NCI-H2196 treated with DMSO at 0.1 percent for 48 hours (cell line): ENCODE data around the gene CDH23.

Experiments used
- DNase-seq: peaks from one replicate; lab custom pipeline; 2025; ENCODE audit not compliant: unreplicated experiment; lab: John Stamatoyannopoulos, UW

Gene CDH23

DNA sequence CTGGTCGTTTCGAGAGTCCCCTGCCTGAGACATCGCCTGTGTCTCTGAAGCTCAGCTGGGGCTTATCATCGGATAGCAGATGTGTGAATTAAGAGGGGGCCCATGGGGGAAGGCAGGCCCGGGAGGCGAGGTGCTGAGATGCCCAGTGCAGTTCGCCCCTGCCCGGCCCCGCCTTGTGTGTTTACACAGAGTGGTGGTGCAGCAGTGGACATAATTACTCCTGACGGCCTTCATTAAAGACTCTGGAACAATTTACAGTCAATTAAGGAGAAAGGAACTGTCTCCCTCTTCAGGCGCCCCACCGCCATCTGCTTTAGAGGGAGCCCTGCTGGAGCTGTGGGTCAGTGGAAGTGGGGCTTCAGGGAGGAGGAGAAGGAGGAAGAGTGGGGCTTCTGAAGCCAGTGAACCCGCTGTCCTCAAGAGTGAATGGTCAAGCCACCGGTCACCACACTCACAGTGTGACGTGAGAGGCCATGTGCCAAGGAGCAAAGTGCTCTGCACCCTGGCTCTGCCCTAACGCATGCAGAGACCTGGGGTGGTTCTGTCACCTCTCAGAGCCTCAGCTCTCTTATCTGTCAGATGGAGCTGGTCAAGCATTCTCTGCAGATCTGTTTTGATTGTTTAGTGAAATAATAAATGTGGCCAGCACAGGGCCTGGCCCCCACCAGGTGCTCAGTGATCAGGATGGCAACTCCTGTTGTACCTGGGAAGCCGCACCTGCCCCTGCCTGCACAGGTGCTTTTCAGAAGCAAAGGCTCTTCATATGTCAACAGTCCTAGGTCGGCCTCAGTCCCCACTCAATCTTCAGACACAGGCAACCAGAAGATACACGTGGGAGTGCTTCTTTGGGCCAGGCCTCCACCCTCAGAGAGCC lies 65.6 kb downstream of the CDH23 start:
- no peak for DNase-seq

DNA sequence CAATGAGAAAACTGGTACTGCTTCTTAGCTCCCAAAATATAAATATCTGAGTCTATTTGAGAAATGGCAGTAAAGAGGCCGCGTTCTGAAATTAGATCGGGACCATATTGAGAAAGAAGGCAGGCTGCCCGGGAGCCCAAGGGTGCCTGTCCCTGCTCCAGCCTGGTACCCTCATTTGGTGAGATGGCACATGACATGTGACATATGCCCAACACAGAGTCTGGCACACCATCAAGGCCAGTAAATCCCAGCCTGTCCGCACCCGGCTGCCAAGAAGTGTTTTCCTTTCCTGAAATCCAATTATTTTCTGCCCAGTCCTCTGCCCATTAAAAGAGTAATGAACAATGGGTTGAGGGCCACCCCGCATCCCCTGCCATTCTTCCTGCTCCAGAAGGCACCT lies 66.4 kb downstream of the CDH23 start:
- DNase-seq: no peak

DNA sequence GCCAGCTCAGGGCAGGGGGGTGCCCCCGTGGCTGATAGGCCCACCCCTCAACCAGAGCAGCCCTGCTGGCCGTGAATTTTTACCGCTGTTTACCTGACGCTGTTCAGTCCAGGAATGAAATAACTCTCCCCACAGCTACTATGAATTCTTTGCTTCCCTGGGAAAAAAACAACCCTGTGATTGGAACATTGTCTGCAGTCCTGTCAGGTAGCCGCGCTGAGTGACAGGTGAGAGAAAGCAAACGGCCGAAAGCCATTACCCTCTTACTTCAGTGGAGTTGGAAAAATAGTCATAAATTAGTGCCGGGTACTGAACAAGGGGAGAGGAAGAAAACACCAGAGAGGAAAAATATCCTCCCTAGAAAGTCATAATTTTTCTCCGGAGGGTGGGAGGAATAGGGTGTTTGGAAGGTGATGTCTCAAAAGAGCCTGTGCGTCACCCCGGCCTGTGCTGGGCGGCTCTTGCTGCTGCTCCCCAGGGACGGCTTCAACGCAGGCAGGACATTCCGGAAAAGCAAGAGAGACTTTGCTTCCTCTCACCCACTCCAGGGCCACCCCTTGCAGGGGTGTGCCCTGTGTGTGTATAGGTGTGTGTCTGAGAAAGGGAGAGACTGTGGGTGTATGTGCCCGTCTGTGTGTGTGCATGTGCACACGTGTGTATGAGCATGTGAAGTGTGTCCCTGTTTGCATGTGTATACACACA lies 69.0 kb downstream of the CDH23 start:
- no peak for DNase-seq

DNA sequence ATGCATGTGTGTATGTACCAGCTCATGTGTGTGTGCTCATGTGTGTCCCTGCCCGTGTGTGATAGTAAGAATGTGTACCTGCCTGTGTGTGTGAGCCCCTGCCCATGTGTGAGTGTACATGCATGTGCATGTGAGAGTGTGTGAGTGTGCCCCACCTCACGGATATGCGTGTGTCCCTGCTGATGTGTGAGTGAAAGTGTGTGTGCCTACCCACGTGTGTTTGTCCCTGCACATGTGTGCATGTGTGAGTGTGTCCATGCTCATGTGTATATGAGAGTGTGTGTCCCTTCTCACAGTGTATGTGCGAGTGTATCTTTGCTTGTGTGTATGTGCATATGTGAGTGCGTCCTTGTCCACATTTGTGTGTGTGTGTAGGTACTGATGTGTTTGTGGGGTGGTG lies 69.6 kb downstream of the CDH23 start:
- no peak for DNase-seq

DNA sequence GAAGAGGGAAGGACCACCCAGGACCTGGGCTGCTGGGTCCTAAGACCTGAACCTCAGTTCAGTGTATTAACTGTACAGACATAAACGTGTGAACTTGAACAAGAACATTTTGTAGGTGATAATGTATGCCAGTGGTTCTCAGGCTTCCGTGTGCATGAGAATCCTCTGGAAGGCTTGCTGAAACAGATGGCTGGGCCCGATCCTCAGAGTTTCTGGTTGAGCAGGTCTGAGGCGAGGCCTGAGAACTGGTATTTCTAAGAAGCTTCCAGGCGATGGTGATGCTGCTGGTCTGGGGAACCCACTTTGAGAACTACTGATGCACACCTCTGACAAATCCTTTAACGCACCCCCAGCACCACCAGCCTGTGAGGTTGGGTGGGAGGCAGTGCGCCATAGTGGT lies 70.4 kb downstream of the CDH23 start:
- DNase-seq: no peak

DNA sequence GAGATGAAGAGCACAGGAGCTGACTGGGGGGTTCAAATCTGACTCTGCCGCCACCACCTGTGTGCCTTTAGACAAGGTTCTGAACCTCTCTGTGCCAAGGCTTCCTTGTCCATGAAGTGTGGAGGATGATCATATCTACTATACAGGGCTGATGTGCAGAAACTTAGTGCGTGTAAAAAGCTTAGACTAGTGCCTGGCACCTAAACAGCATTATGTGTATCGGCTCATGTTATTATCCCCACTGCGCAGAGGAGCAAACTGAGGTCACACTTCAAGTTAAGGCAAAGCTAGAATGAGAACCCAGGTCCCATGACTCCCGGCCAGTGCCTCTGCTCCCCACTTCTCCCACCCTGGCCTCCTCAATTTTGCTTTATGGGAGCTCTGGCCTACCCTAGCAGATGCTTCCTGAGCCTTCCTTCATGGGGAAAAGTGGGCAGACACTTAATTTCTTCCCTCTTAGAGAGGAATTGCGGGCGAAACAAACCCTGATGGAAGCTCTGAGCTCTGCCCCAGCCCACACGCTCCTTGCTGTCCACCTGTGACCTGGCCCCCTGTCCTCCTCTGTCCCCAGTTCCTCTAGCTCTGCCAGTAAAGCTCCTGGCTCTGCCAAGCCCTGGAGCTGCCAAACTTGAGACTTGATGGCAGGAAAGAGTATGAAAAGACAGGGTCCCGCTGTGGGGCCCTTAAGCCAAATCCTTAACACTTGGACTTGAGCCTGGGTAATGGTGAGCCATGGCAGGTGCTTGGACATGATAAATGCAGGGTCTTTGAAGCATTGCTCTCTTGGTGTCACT lies 71.0 kb downstream of the CDH23 start:
- DNase-seq: no peak

DNA sequence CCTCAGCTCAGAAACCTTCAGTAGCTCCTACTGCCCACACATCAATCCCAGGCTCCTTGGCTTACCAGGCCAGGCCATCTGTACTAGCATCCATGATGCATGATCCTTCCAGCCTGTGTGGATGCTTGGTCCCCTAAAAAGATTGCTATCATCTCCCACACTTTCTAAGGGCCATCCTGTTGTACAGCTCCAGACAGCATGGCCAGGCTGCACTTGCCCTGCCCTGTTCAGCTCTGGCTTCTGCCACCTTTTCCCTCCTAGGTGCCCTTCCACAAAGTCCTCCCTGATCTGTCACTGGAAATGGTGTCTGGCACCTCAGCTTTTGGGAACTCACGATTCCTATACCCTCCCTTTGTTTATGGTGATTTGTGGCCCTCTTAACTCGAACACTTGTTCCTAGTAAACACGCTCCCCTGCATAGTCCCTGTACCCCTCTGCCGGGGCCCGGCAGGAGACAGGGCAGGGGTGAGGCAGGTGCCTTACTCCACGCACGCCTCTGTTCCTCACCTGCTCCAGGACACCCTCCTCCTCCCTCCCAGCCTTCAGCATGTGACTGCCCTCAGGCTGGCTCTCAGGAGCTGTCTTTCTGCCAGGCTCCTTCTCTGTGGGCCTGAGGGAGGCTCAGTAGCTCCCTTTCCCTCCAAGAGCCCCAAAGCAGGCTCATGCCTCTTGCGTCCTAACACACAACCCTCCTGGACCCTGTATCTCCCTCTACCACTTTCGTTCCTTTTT lies 71.8 kb downstream of the CDH23 start:
- no peak for DNase-seq

DNA sequence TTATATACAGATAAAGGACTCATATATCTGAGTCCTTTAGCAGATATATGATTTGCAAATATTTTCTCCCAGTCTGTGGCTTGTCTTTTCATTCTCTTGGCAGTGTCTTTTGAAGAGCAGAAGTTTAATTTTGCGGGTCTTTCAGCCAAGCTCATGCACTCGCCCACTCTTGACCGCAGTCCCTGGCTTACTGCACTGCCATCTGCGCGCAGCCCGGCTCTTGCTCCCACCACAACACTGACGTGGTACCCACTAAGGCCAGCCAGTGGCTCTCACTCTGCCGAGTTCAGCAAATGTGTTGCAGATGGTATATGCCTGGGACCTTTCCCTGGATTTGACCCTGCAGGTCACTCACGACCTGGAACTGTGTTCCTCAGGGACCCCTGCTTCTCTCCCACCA lies 74.3 kb downstream of the CDH23 start:
- no peak for DNase-seq

DNA sequence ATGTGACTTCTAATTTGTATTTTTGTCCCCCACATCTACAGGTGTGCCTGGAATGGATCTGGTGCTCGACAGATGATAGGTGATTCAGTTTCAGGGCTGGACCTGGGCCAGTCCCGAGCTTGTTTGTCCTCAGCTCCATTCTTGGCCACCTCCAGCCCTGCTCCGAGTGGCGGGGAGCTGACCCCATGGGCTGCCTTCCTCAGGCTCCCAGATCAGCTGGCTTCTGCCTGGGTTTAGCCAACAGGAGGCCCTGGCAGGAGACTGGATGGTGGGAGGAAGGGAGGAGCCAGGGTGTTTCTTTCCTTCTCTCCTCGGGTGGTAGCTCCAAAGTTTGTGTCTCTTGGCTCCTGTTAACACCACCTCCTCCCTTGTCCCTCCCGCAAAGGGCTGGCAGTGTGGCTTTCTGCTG lies 75.2 kb downstream of the CDH23 start:
- DNase-seq: no peak

DNA sequence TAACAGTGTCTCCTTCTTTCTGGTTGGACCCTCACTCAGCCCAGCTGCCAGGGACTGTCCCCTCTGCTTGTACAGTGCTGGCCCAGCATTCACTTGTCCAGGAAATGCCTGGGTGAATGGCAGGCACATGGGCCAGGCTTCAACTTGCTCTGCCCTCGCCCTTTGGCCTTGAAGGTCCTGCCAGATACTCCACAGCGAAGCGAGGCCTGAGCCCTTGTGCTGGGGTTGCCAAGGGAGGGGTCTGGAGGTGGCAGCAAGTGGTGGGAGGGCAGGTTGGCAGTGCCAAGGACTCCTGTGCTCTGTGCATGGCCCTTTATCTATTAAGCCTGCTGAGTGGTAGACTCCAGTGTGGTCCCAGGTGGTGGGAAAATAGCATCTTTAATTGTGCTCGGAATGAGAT lies 75.7 kb downstream of the CDH23 start:
- DNase-seq: no peak

DNA sequence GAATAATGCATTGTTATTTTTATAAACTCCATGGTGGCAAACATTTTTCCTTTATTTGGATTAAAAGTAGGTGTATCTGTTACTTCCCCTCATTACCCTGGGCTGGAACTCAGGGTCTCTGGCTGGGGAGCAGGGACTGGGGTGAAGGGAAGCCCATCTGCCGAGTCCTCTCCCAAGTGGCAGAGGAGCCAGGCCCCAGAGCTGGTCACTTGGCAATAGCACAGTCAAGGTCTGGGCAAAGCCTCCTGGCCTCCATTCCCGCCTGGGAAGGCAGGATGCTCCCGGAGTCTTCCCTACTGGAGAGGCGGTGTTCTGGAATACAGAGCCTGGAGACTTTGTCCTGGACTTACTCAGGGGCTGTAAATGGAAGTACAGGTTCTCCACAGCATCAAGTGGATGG lies 76.2 kb downstream of the CDH23 start:
- DNase-seq: no peak

DNA sequence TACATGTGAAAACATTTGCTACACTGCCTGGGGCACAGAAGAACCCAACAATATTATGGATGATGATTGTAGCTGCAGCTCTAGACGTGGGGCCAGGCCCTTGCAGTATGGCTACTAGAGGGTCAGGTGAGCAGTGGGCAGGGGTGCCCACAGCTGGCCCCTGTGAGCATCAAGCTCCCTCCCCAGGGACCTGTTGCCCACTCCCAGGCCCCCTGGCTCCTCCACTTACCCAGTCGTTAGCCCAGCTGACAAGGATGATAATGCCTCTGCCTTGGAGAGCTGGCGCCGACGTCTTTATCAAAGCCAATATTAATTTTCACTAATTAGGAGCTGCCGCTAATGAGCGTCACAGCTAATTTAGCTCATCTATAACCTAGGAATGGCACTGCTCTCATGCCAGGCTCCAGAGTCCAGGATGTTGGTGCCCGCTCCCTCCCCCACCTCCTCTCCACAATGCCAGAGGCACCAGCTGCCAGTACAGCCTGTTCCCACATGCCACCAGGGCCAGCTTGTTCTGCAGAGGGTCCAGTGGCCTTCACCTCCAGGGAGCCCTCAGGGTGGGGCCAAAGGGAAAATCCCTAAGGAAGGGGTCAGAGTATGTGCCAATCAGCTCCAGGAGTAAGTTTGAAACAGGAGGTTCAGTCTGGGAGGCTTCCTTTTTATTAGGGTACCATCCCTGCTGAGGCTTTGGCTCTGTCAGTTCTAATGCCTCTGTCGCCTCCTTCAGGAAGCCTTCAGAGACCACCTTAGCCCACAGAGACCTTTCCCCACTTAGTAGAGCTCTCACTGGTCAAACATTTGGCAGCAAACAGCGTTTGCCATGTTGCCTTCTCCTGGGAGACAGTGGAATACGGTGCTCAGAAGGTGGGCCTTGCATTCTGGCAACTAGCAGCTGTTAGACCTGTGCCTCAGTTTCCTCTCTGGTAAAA lies 77.2 kb downstream of the CDH23 start:
- DNase-seq: no peak

DNA sequence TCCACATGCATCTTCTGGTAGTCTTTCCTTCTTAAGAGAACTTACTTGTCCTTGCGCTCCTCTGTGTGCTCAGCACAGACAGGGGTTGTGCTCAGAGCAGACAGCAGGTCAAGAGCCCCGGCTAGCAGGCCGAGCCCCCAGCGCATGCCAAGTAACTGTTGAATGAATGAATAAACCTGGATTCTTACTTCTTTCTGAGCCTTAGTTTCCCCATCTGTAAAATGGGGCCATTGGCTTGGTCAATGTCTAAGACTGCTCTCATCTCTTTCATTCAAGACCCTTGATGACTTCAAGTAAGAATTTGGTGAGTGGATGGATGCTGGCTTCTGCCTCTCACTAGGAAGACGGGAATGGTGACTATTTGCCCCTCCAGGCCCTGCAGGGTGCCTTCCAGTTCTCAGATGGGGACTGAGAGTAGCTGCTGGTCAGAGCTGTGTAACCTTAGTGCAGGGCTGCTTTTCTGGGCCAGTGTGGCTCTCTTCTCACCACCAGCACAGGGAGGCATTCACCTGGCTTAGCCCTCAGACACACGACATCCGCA lies 78.1 kb downstream of the CDH23 start:
- no peak for DNase-seq

DNA sequence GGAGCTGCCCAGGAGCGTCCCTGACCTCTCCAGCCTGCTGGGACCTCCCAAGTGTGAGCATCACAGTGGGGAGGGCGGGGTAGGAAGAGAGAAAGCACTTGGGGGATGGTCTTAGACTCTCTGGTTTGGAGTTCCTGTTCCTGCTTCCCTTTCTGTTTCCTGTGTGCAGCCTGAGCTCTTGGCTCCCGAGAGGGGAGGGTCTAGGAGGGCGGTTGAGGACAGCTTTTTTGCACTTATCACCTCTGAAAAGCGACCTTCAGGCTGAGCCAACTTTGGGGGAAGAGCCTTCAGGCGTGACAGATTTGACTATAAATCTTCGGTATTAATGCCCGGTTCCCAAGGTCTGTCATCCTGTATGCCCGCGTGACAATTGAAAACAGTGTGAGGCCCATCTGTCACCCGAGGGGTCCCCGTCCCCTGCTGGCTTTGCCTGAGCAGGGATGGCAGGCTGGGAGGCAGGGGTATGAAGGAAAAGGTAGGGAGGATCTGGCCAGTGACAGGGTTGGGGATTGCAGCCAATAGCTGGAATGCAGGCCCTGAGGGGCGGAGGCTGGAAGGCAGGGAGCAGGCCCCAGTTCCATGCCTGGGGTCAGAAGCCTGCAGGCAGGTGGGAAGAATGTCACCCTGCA lies 78.6 kb downstream of the CDH23 start:
- no peak for DNase-seq

DNA sequence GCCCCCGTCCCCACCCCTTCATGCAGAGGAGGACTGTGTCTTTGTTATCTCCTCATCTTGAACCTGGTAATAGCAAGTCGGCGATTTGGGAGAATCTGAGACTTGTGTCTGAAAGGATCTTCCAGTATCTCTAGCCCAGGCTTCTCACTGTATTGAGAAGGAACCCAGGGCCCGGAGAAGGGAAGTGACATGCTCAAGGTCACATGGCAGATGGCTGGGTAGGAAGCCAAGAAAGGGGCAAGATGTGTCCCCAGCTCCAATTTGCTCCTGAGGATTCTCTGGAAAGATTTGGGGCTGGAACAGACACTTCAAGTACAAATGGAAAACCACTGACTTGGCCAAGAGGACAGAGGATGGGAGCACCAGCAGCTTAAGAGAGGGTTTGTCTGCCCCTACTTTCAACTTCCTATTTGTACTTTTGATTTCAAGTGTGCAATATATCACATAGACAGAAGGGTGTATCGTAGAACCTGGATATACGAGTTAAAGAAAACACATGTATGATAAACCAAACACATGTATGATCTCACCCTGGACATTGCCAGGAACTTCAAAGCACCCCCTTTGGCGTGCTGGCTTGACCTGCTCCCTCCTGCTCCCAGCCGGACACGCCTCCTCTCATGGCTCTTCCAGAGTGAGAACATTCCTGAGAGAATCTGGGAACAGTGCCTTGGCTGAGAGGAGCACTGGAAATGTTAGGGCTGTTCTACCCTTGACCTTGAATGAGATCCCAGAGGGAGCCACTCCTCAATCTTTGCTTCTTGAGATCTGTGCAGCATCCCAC lies 79.7 kb downstream of the CDH23 start:
- DNase-seq: no peak

DNA sequence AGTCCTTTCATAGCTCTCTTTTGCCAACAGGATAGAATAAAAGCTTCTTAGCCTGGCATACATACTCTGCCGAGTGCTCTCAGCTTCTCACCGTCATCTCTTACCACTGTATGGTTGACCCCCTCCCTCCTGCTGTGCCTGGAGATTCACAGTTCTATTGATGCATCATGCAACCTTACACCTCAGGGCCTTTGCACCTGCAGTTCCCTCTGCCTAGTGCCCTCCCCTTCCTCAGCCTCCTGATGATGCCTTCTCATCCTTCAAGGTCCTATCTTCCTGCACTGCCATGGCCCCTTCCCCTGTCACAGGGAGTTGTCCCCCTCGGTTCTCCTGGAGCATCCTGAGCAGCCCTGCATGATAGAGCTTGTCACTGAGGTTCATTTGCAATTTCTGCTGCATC lies 81.5 kb downstream of the CDH23 start:
- no peak for DNase-seq

DNA sequence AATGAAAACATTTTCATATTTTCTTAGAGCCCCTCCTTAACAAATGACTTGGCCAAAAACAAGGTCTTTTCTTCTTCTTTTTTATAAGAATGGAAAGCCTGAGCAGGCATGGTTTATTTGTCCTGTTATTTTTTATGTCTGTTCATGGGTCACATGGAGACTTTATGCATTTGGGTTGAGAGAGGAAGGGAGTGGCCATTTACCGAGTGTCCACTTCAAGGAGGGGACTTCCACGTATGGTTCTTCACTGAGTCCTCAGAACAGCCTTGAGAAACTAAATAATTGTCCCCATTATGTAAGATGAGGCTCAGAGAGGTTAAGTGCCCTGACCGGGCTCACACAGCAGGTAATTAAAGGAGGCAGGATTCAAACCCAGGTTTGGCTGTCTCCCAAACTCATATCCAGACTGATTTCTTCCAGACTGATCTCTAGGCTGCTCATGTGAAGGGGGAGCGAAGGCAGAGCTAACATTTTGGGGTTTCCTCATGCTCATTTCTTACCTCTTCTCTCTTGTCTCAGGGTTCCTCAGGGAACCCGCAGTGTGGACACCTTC lies 82.2 kb downstream of the CDH23 start:
- DNase-seq: no peak

DNA sequence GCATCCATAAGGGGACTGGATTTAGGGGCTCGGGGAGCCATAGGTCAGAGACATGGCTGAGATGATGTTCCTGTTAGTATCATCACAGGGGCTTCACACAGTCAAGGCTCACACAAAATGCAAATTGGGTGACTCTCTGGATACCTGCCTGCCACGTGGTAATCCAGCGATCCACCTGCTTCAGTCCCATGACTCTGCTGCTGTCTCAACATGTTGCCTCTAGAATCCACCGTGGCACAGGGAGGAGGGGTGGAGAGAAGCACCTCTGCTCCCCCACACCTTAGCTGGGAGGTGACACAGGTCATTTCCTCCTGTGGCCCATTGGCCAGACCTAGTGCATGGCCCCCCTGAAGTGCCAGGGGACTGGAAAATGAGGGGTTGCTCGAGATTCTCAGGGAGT lies 83.1 kb downstream of the CDH23 start:
- DNase-seq: no peak
